Activated CD4-positive, CD25-positive, alpha-beta regulatory T cell (primary cell): ENCODE measurements around the gene ZNF75A.
A peak's percentile ranks its signal among the peaks of the same experiment; 100 is the strongest.

ENCODE experiments used
- DNase-seq, 4 experiments: peaks; one replicate each; lab custom pipeline; 2025; lab: John Stamatoyannopoulos, UW

ZNF75A gene

GRCh38 chr16:3289998-3290673 lies 15.2 kb upstream of the ZNF75A start:
- DNase-seq: no peak

DNA sequence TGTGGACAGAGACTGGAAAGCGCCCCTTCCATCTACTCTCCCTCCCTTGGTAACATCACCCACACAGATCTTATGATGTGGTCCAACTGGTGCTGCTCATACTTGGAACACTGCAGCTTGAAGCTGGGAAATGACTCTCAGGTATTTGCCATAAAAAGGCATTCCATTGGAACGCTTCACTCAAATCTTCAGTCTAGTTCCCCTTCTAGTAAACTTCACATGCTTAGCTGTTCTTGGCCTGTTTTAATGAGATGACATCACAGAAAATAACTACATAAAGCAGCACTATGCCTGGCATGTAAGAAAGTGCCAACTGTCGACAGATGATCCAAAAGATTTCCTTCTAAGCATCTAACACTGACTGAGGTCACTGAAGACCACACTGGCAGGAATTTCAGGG lies 12.7 kb upstream of the ZNF75A start:
- DNase-seq: no peak

GRCh38 chr16:3295209-3295608 lies 10.1 kb upstream of the ZNF75A start:
- no peak for DNase-seq

DNA sequence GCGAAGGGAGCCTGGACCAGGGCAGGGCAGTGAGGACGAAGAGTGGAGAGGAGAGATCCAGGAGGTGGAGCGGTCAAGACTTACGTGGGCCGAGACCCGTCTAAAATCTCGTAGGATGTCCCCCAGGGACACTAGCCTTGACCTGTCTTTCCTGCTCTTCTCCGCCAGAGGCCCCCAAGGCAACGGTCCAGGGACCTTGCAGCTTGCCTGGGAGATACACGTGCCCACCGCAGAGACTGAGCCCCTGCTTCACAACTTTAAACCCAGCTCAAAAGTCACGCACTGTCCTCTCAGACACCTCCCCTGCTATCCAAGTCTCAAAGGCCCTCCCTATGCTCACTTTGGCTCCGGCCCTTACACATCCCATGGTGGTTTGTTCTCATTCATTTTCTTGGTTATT lies 9.5 kb upstream of the ZNF75A start:
- DNase-seq: no peak

GRCh38 chr16:3304370-3304769 lies 927 bp upstream of the ZNF75A start:
- no peak for DNase-seq

GRCh38 chr16:3306078-3306477 lies 781 bp downstream of the ZNF75A start:
- DNase-seq: no peak

DNA sequence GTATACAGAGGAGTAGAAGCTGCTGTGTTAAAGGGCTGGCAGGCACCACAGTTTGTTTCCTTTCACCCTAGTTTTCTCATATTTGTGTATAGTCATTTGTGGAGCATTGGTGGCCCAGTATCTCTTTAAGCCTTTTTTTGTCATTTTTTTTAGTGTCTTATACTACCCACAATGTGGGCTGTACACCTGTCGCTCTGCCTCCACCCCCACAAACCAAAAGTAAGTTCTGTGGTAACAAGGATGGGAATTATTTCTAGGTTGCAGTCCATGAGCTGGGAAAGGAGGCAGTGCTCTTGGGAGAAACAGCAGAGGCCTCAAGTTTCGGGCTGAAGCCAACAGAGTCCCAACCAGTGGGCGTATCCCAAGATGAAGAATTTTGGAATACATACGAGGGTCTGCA lies 6.2 kb downstream of the ZNF75A start:
- no peak for DNase-seq

GRCh38 chr16:3317315-3317999 lies 12.2 kb downstream of the ZNF75A start:
- no peak for DNase-seq

DNA sequence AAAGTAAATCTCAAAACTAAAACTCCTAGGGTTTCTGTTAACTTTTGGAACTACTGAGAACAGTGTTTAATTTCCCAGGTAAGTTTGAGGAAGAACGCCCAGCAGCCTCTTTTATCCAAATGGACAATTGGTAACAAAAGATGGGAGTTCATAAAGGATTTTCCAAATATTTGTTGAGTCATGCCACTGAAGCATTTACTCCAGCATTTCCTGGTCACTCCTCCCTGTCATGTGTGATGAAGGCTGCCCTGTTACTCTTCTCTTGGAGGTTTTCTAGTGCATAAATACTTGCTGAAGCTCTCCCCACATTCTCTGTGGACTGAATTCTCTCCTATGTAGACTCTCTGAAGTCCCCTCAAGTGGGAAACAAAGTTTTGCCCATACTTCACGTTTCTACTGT lies 16.5 kb downstream of the ZNF75A start:
- DNase-seq: no peak

DNA sequence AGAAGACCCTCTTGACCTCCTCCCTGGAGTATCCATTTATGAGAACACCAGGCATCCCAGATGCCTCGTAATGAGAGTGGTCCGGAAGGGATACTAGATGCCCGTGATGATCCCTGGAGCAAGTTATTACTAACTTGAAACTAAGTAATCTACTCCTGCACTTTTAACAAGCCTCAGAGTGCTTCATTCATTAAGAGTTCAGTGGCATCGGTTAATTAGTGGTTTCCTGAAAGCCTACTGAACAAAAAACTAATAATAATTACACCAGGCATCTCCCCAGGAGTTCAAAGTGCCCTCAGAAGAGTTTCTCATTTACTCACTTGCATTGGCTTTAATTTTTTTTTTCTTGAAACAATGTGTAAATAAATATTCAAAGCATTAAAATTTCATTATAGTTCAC lies 22.2 kb downstream of the ZNF75A start:
- no peak for DNase-seq

DNA sequence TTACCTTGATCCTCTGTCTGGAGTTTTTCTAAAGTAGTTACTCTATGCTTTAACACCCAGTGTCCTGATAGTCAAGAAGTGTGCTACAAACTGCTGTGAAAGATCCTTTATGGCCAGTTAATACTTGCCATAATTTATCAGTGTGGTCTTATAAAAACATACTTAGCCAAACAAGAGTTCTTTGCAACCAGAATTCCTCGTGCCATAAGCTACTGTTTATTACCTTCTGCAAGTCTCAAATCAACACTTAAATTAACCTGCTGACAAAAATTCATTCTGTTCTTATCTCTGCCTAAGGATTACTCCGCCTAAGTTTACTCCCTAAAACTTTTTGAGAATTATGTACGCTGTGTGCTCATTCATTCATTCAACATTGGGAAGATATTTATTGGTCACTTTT lies 22.8 kb downstream of the ZNF75A start:
- no peak for DNase-seq

DNA sequence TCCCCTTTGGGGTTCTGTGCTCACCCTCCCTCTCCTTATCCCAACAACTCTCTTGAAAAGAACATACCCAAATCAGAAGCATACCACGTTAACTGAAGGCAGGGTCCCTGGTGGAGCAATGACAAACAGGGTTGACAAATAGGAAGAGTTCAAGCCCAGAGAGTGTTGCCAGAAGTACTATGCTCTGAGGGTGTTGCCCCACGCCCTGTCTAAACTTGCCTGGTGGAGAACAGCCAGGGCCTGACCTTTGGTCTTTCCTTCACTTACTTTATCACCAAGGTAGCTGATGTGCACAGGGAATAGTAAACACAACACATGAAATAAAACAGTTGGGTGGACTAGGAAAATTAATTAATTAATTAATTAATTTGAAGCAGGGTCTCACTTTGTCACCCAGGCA lies 23.3 kb downstream of the ZNF75A start:
- DNase-seq: no peak

DNA sequence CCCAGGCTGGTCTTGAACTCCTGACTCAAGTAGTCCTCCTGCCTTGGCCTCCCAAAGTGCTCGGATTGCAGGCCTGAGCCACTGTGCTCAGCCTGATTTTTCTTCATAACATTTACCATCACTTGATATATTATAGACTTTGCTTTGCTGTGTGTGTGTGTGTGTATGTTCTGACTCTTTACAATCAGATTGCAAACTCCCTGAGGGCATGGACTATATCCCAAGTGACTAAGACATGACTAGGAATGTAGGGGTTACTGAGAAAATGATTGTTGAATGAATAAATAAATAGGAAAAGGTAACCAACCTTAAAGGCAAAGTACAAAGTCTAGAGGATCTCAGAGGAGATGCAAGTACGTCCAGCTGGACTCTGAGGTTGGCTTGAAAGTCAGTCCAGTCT lies 40.7 kb downstream of the ZNF75A start:
- DNase-seq: no peak

- DNase-seq: no peak
Measured at GRCh38 chr16:3347586-3347985, 42.3 kb downstream of the ZNF75A start.

GRCh38 chr16:3348547-3349167 lies 43.4 kb downstream of the ZNF75A start:
- no peak for DNase-seq

GRCh38 chr16:3349175-3349574 lies 43.9 kb downstream of the ZNF75A start:
- no peak for DNase-seq

DNA sequence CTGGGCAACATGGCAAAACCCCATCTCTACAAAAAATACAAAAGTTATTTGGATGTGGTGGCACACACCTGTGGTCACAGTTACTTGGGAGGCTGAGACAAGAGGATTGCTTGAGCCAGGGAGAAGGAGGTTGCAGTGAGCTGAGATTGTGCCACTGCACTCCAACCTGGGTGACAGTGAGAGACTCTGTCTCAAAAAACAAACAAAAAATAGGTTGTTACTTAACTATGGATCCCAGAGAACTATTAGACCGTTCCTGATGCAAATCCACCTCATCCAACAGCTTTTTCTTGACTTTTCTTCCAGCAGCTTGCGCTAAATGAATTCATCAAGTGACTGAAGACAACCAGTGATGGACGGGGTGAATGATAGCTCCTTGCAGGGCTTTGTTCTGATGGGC lies 50.3 kb downstream of the ZNF75A start, which contains the start of gene OR2C1:
Gene OR2C1, plus strand, starts transcription at position 301 of the 400 bp plus-strand sequence. Its CDS starts 52 bp downstream, at position 353.
- DNase-seq: no peak

DNA sequence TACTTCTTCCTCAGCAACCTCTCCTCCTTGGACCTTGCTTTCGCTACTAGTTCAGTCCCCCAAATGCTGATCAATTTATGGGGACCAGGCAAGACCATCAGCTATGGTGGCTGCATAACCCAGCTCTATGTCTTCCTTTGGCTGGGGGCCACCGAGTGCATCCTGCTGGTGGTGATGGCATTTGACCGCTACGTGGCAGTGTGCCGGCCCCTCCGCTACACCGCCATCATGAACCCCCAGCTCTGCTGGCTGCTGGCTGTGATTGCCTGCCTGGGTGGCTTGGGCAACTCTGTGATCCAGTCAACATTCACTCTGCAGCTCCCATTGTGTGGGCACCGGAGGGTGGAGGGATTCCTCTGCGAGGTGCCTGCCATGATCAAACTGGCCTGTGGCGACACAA lies 50.8 kb downstream of the ZNF75A start:
- DNase-seq: no peak

DNA sequence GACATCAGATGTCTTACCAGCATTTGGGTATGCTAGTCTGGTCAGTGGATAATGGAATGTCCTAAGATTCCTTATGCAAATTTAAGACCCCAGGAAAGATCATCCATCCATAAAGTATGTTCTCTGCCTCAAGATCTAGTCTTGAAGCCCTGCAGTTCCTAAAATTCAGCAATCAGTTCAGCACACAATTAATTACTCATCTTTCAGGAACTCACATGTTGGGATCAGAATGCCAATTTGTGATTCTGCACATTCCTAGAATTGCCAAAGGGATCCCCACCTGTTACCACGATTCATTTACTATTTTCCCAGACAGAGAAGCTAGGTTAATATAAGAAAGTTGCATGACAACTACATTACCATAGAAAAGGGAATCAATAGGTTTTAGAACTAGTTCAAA lies 53.6 kb downstream of the ZNF75A start:
- DNase-seq: no peak

GRCh38 chr16:3362931-3363330 lies 57.6 kb downstream of the ZNF75A start:
- DNase-seq: no peak

- no peak for DNase-seq
Measured at GRCh38 chr16:3363793-3364192, 58.5 kb downstream of the ZNF75A start.

DNA sequence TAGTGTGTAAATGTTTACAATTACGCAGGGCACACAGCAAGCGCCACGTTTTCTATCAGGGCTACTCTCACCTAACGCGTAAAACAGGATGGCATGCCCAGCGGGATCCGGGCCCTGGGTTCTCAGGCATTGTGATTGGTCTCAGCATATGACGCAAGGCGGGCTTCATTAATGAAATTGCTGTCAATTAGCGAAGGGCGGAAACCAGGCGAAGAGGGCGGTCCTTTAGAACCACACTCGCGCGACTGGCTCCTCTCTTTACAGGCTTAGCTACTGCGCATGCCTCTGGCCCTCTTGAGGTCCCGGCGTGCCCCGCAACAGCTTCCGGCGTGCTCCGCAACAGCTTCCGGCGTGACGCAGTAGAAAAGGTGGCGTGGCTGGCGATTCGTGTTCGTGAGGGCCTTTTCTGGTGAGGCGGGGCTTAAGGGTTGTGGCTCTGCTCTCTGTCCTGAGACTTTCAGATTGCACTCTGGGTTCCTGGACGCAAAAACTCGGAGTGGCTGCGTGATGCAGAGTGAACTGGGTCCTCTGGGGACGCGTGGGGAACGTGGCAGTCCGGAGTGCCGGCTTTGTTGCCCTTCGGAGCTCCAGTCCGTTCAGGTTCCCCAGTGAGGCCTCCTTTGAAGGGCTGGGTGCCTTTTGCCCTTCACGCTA lies 59.6 kb downstream of the ZNF75A start:
- DNase-seq: peak; percentile 51 to 67 (median 64)
